HG02970 (cell line): ENCODE results near the gene GPATCH8.
"Not testable (repeated sequence)": the region's sequence is repeated elsewhere in the genome, so short reads cannot be mapped to it uniquely, and the experiment has no call there.

ENCODE experiments used
- ATAC-seq: cut with Tn5 transposase; IDR thresholded peaks from one replicate; pipeline ENCODE4 v1.9.1; 2021; ENCODE audit warnings: mild to moderate bottlenecking, moderate library complexity, moderate number of reproducible peaks; ENCODE audit not compliant: unreplicated experiment, low FRiP score

GPATCH8 gene

DNA sequence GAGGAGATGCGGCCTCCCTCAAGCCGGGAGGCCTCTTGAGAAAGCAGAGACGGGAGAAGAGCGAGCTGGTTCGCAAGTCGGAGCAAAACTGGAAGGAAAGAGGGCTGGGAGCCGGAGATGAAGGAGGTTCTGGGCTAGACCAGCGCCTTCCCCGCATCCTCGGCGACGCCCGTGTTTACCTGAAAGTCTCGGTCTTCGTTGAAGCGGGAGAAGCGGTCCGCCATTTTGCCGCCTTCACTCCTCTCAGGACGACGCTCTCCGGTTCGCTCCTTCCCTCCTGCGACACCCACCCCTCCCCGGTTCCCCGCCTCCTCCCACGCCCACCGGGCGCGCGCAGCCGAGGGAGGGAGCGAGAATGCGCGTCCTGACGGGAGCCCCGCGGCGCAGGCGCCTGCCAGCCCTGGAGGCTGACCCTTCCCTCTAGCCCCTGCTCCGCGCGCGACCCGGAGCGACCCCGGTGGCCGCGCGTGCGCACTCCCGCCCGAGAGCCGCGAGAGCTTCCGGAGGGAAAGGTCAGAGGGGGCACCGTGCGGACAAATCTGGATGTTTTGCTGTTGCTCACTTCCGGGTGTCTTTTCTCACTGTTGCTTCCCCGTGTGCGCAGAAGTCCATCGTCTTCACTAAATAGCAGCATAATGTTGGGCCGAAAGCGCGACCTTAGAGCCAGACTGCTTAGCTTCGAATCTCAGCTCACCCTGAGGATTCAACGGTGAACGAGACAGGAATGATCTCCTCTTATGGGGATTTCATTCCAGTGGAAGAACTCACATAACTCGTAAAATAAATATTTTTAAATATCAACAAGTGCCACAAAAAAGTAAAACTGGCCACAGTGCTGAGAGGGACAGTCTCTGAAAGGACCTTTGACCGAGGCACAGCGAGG is at the start of gene GPATCH8:
GPATCH8 (minus strand) TSS at position 260 of the 883 bp plus-strand sequence; CDS start at position 224, 36 bp downstream.
- peak; percentile 92 for ATAC-seq

DNA sequence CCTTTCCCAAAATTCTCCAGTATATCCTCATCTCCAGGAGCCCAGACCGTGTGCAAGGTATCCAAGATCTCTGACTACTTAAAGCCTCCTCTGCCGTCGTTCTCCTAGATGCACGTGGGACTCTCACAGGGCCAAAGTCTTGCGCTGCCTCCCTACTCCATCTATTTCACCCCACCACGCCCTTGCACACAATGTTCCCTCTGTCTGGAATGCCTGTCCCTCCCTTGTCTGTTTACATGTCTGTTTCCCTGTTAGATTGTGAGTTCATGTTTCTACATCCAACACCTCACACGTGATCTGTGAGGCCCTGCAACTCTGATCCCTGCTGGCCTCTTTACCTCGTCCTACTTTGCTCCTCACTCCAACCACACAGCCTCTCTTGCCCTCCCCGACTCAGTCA is 49.2 kb upstream of the GPATCH8 start:
- no peak for ATAC-seq

DNA sequence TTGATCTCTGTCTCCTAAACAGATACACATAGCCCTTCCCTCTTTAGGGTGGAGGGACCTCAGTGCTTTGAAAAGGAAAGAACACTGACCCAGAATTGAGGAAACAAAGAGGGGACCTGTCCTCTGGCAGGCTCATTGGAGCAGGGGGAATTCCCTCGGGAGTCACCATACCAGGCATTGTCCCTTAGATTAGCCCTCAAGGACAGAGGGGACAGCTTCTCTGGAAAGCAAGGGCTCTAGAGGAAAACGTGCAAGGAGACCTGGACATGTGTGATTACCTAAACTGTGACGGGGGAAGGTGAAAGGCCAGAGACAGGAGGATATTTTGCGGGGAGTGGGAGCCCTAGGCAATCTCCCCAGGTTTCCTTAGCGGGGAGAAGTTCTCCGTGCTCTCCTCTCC is 46.5 kb upstream of the GPATCH8 start:
- ATAC-seq, result no peak

DNA sequence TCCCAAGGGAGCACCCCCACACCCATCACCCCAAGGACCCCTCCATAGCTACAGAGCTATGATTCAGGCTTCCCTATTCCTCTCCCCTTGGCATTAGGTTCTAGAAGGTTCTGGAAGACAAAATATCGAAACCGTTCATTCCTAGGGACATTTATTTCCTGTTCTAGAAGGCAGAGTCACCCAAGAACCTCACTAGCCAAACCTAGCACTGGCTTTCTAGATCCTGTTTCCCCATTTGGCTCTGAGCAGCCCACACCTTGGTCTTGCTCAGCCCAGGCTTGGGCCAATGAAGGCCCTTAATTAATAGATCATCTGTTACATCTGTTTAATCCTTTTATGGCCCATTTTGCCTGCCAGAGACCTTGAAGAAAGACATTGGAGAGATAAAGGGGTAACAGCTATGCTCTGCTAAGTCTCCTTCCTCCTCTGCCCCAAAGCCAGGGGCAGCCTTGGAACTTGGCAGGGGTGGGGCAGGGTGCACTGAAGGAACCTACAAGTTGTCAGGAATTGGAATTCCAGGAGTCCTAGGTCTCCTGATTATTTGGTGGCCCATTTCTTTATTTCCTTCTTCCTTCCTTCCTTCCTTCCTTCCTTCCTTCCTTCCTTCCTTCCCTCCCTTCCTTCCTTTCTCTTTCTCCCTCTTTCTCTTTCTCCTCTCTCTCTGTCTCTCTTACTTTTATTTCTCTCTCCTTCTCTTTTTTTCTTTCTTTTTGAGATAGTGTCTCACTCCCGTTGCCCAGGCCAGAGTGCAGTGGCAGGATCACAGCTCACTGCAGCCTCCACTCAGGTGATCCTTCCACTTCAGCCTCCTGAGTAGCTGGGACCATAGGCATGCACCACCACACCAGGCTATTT is 45.4 kb upstream of the GPATCH8 start:
- no peak for ATAC-seq

DNA sequence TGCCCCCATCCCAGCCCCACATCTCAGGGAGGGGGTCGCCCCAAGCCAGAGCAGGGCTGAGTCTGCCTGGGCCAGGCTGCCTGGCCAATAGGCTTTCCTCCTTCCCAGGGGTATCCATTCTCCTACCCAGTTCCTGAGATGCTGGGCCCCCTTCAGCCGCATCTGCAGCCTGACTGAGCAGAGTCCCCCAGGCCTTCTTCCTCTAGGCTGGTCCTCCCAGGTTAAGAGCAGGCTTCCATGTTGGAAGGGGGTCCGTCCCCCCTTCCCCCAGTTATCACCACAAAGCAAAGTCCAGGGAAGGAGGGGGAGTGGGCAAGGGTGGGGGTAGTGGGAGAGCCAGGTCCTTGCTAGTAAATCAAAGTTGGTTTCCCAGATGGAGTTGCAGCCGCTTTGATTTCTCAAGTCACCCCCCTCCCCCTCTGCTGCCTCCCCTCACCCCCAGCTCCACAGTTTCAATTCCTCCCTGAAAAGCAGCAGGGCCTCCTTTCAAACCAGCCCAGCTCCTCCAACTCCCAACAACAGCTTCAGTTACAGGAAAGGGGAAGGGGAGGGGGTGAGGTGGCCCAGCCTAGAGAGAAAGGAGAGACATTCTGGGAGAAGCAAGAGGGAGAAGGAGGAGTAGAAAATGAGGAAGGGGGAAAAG is 44.5 kb upstream of the GPATCH8 start:
- ATAC-seq, result no peak

DNA sequence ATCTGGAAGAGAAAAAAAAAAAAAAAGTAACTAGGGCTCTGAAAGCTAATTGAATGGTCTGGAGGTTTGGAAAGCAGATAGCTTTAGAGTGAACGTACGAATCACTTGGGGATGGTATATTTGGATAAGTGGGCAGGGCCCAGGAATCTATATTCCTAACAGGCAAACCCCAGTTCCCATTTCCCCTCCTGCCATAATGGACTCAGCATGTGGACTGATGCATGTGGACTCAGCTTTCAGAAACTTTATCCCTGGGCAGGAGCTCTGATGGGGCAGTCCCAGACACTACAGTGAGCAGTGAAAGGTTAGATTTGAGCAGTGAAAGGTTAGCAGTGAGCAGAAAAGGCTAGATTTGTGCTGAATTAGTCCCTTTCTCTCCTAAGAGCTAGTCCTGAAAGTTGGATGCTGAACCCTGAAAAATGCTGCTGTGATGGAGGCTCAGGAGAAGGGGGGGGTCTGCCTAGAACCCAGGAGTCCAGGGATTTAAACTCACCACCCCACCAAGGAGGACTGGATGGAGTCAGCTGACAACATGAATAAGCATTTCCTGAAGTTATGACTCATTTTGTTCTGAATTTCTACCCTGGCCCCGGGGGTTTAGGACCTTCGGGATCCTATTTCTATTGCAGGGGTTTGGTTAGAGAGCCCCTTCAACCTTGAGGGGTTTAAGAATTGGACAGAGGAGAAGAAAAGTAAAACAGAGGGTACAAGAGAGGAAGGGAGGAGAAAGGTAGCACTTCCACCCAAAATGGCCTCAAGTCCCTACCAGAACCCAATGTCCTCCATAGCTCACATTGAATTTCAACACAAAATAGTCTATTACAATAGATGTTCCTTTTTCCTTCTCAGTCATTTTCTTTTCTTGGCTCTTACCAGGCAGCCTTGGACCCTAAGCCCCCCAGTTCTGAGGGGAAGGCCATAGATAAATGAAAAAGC is 43.7 kb upstream of the GPATCH8 start:
- ATAC-seq, result no peak

DNA sequence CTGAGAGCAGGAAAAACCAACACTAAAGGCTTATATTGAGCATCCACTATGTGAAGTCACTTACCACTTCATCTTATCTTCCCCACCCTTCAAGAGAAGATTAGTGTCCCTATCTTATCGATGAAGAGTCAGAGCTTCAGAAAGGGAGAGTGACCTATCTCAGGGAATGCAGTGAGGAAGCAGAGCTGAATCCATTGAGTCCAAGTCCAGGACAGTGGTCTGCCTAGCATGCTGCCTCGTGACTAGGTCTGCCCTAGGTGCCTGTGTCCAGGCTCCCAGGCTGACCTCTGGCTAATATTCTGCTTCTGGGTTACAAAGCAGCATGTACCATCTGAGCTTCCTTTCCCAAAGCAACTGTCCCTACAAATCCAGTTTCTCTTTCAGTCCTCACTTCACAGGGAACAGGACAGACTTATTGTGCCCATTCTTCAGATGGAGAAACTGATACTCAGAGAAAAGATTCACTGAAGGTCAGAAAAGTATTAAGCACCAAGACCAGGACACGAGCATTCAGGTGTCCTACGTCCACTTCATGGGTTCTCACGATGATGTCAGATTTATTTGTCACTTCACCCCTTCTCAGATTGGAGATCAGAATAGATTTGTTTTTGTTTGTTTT is 40.8 kb upstream of the GPATCH8 start:
- ATAC-seq, result no peak

DNA sequence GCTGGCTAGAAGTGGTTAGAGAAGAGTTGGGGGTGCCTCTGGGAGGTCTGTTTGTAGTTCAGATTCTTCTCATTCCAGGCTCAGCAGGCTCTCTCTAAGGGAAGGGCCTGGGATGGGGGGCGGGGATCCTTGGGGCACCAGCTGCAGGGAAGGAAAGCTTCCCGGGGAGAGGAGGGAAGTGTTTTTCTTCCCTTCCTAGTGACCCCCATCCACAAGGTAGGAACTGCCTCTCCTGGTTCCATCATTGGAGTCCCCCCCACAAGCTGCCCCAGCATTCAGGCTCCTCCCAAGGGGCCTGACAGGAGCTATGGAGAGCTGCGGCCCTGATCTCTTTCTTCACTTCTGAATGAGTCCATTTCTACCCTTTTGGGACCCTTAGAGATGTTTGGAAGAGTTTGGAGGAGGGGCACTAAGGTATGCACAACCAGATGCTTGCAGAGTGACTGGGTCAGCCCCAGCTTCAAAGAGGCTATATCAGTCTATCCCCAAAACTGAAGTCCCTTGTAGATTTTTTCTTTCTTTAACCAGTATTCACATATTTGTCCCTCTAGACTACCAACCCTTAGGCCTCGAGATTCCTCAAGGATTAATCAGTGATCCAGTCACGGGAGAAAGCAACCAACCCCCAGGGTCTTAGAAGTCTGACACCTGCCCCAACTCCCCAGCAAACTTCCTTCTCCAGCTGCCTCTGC is 40.2 kb upstream of the GPATCH8 start:
- ATAC-seq, result no peak

DNA sequence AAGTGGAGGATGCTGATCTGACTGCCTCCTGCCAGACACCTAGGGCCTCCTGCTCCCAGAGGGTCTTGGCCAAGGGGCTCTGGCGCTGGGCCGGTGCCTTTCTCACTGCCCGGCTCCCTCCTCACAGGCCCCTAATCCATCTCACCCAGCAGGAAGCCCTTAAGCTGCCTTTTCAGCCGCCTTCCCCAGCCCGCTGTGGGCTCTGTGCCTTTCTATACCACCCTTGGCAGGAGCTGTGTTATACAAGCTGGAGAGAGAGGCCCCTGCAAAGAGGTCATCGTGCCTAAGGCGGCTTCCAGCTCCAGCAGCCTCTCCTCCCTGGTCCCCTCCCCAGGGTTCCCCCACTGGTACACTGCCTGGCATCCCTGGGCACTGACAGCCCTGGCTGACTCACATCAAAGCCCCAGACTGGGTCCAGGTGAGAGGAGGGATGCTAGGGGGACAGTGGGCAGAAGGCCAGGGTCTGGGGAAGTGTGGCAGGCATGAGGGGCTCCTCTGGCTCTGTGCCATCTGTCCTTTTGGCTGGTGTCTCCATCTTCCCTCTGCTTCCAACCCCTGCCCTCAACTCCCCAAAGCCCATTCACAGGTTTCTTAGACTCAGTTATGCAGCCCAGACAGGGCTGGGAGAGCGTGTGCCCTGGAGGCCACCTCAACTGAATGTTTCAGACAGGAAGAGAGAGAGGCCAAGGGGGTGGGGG is 38.8 kb upstream of the GPATCH8 start:
- no peak for ATAC-seq

DNA sequence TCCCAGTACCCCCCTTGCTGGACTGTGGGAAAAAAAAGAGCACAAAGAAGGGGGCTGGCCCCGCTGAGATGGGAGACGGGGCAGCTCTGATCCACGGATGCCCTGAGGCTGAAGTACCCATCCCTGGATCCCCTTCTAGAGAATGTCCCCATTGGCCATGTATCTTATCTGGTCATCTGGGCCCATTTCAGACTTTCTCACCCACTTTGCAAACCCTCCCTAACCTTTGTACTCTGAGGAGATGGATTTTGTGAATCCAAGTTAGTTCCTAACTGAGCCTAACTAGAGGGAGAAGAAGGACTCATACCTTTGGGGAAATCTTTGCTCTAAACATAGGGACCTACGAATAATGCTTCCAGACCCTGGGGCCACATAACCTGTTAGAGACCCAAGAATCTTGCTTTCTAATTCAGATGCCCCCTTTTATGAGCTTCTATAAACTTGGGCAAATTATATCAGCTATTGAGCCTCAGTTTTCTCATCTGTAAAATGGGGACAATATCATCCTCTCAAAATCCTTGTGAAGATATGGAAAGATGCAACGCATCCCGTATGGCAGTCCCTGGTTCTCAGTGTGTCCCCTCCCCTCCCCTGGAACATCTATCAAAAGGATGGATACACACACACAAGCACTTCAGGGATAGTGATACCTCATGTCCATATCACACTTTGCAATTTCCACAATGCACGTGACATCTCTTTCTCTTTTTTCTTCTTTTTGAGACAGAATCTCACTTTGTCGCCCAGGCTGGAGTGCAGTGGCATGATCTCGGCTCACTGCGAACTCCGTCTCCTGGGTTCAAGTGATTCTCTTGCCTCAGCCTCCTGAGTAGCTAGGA is 37.3 kb upstream of the GPATCH8 start:
- ATAC-seq, result no peak

DNA sequence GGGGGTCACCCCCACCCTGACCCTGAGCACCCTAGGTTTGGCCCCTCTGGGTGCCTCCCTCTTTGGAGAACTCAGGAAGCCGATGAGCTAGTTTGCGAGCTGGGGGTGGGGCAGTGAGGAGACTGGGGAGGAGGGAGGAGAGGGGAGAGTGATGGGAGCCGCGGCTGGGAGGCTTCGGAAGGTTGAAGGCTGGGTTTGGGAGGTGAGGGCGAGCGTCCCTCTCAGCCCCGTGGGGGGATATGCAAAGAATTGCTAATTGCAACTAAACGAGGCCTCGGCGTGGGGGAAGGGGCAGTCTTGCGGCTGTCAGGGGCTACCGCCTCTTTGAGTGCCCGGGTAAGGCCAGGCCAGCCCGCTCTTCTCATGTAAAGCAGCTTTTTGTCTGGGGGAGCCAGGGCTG is 36.5 kb upstream of the GPATCH8 start:
- no peak for ATAC-seq

DNA sequence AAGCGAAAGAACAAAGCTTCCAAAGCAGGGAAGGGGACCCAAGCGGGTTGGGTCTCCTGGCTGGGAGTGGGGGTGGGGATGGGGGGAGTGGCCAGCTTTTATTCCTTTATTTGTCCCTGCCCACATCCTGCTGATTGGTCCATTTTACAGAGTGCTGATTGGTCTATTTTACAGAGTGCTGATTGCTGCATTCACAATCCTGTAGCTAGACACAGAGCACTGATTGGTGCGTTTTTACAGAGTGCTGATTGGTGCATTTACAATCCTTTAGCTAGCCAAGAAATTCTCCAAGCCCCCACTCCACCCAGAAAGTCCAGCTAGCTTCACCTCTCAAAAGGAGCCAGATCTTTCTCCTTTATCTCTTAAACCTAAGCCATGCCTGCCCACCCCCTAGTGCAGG is 34.7 kb upstream of the GPATCH8 start:
- ATAC-seq, result not testable (repeated sequence)

DNA sequence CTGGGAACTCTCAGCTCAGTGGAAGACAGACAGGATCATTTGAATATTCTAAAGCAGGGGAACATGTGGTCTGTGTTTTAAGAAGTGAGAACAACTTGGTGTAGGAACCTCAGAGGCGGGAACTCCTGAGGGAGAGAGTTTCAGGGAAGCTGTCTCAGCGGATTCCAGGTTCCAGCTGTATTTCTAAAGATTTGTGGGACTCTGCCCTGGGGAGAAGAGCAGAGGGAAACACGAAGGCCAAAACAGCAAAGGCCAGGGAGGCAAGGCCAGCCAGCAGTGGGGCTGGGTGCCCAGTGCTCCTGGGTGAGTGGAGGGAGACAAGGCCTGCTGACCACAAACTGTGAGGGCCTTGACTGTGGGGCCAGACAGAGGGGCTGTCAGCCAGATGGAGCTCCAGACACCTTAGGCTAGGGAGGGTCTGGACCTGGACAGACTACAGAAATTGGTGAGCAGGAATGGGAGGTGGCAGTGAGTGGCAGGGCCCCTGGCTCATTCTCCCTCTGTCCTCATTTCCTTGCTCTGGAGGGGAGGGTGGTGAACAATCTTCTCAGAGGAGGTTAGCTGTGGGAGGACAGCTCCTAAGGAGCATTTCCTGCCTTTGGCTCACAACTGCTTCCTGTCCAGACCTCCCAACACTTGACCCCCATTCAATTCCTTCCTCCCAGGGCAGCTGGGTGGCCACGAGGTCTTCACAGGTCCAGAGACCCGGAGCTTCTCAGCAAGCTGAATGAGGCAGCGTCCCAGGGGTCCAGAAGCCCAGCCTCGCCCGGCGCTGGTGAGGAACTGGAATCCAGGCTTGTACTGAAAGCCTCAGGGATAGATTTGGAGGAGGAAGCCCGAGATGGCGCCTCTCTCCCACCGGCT is 33.1 kb upstream of the GPATCH8 start:
- no peak for ATAC-seq

DNA sequence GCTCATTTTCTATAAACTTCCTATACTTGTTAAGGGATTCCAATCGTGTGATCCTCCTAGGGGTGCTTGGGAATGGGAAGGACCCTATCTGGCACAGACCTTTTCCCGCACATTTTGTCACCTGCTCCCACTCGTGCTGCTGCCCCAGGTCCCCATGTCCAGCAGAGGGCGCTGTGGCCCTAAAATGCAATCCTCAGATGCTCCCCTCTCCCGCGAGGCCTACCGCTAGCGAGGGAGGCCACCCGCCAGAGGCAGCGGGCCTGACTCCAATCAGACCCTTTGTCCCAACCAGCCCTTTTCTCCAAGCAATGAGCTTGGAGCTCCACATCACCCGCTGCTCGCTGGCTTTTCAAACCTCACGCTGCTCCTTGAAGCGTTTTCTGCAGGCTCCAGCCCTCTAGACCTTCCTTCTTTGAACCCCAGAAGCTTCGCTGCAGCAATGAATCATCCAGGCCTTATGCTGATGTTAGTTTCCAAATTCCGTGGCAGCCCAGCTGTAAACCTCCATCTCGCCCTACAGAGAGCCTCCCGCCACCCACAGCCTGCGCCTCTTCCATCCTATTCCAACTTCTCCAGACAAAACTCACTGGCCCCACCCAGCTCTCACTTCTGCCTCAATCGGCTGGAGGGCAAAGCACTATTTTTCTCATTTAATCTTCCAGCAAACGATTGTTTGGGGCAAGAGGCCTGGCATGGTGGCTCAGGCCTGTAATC is 30.5 kb upstream of the GPATCH8 start:
- ATAC-seq, result no peak

DNA sequence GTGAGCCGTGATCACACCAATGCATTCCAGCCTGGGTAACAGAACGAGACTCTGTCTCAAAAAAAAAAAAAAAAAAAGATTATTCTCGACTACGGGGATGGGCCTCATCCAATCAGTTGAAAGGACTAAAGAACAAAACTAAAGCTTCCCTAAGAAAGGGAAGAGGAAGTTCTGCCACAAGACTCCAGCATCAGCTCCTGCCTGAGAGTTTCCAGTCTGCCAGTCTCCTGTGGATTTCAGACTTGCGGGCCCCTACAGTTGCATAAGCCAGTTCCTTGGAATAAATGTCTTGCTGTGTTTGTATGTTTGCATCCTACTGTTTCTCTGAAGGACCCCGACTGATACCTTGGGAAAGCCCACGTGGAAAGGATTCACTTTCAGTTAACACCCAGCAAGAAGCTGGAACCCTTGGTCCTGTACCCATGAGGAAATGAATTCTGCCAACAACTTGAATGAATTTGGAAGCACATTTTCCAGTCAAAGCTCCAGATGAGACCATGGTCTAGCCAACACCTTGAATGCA is 27.8 kb upstream of the GPATCH8 start:
- no peak for ATAC-seq

DNA sequence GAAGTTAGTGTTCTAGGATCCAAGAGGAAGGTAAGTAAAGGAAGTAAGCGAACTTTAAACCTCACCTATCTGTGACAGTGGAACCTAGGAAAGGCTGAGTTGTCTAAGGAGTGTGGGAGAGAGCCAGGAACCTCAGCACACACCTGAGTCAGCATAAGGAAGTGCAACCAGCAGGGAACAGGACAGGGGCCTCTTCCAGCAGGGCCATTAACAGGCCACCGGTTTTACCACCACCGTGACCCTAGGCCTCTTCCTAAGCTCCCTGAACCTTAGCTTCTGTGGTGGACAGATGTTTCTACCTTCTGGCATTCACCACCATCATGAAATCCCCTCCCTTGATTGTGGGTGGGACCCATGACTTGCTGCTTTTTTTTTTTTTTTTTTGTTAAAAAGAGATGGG is 26.7 kb upstream of the GPATCH8 start:
- no peak for ATAC-seq
